Measurements from ENCODE around the gene PABPN1.
A peak's percentile ranks its signal among the peaks of the same experiment; 100 is the strongest.

Gene PABPN1

GRCh38 chr14:23294734-23295561, 26.3 kb upstream of the PABPN1 start:
- DNase-seq (ENCODE audit: low read depth) = peak; percentile 66
- TF ChIP-seq MAX (IDR thresholded peaks at IDR 0.05; ENCODE audit: low read depth, low read length) (peak; percentile 24; the same call in 1 of the 2 replicates), POLR2A (IDR thresholded peaks at IDR 0.05; ENCODE audit: extremely low read depth, insufficient read length) (no peak), CTCF (IDR thresholded peaks at IDR 0.05; ENCODE audit: low read depth, low read length) (peak; percentile 88), MYC (IDR thresholded peaks at IDR 0.05; ENCODE audit: low read depth, low read length) (0 out of 2 replicates have a peak, but pooled peaks have one; percentile 10)

GRCh38 chr14:23296012-23296777, 25.1 kb upstream of the PABPN1 start:
- no peak overlapping the region for H3K4me3 ChIP-seq (ENCODE audit: low read depth, low read length)
- DNase-seq (ENCODE audit: low read depth) = no peak
- no peak for TF ChIP-seq CTCF (IDR thresholded peaks at IDR 0.05; ENCODE audit: low read depth, low read length)
- no peak for TF ChIP-seq POLR2A (IDR thresholded peaks at IDR 0.05; ENCODE audit: extremely low read depth, insufficient read length)
- no peak for TF ChIP-seq MAX (IDR thresholded peaks at IDR 0.05; ENCODE audit: low read depth, low read length)
- TF ChIP-seq MYC (IDR thresholded peaks at IDR 0.05; ENCODE audit: low read depth, low read length) = no peak

More at GRCh38 chr14:23294734-23295561, 26.3 kb upstream of the PABPN1 start:
- H3K4me3 ChIP-seq (ENCODE audit: low read depth, low read length) = no peak overlapping the region

- TF ChIP-seq MAX (IDR thresholded peaks at IDR 0.05; ENCODE audit: low read depth, low read length) (no peak), POLR2A (IDR thresholded peaks at IDR 0.05; ENCODE audit: extremely low read depth, insufficient read length) (no peak), MYC (IDR thresholded peaks at IDR 0.05; ENCODE audit: low read depth, low read length) (no peak), CTCF (IDR thresholded peaks at IDR 0.05; ENCODE audit: low read depth, low read length) (no peak)
- no peak for DNase-seq (ENCODE audit: low read depth)
- no peak overlapping the region for H3K4me3 ChIP-seq (ENCODE audit: low read depth, low read length)
Measured at GRCh38 chr14:23297096-23297495, 24.2 kb upstream of the PABPN1 start.

GRCh38 chr14:23297611-23298277, 23.5 kb upstream of the PABPN1 start:
- DNase-seq (ENCODE audit: low read depth) = no peak
- no peak for TF ChIP-seq MAX (IDR thresholded peaks at IDR 0.05; ENCODE audit: low read depth, low read length)
- TF ChIP-seq MYC (IDR thresholded peaks at IDR 0.05; ENCODE audit: low read depth, low read length) = no peak
- TF ChIP-seq CTCF (IDR thresholded peaks at IDR 0.05; ENCODE audit: low read depth, low read length) = no peak
- TF ChIP-seq POLR2A (IDR thresholded peaks at IDR 0.05; ENCODE audit: extremely low read depth, insufficient read length) = no peak
- H3K4me3 ChIP-seq (ENCODE audit: low read depth, low read length) = no peak overlapping the region

GRCh38 chr14:23299211-23299957, 21.9 kb upstream of the PABPN1 start:
- TF ChIP-seq POLR2A (IDR thresholded peaks at IDR 0.05; ENCODE audit: extremely low read depth, insufficient read length) (no peak), MYC (IDR thresholded peaks at IDR 0.05; ENCODE audit: low read depth, low read length) (no peak), MAX (IDR thresholded peaks at IDR 0.05; ENCODE audit: low read depth, low read length) (no peak), CTCF (IDR thresholded peaks at IDR 0.05; ENCODE audit: low read depth, low read length) (no peak)
- H3K4me3 ChIP-seq (ENCODE audit: low read depth, low read length) = no peak overlapping the region
- peak; percentile 45 for DNase-seq (ENCODE audit: low read depth)
